22Rv1 (cell line): Measurements from ENCODE around the gene HDGFL2.
A peak's percentile ranks its signal among the peaks of the same experiment; 100 is the strongest.

Experiments
- ZFX ChIP-seq: fragments of 450-650 bp; IDR thresholded peaks from 2 replicates; pipeline ENCODE4 v1.6.1; 2017; ENCODE audit warnings: antibody characterized with exemption, borderline replicate concordance
- TF ChIP-seq, protein P1 (sequence below): fragments of 450-650 bp; IDR thresholded peaks from 2 replicates; pipeline ENCODE4 v1.5.1; 2017; ENCODE audit warnings: mild to moderate bottlenecking

GRCh38 chr19:4524808-4525562, 52.9 kb downstream of the HDGFL2 start:
- TF ChIP-seq, protein P1, sequence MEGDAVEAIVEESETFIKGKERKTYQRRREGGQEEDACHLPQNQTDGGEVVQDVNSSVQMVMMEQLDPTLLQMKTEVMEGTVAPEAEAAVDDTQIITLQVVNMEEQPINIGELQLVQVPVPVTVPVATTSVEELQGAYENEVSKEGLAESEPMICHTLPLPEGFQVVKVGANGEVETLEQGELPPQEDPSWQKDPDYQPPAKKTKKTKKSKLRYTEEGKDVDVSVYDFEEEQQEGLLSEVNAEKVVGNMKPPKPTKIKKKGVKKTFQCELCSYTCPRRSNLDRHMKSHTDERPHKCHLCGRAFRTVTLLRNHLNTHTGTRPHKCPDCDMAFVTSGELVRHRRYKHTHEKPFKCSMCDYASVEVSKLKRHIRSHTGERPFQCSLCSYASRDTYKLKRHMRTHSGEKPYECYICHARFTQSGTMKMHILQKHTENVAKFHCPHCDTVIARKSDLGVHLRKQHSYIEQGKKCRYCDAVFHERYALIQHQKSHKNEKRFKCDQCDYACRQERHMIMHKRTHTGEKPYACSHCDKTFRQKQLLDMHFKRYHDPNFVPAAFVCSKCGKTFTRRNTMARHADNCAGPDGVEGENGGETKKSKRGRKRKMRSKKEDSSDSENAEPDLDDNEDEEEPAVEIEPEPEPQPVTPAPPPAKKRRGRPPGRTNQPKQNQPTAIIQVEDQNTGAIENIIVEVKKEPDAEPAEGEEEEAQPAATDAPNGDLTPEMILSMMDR, result peak; percentile 89
- no peak for TF ChIP-seq ZFX
